Stimulated activated CD8-positive, alpha-beta memory T cell treated with anti-CD3 and anti-CD28 coated beads, Interleukin-4, amount 100 ng/mL, for 4 hours (primary cell): ENCODE measurements around the gene METTL25B.

ENCODE experiments used
- DNase-seq, 2 donors: peaks; one replicate each; pipeline ENCODE4 v3.0.0-alpha.2; 2020; ENCODE audit warnings: low read depth in 2 of 2, low spot score in 1 of 2

The METTL25B gene

GRCh38 chr1:156700736-156701531, 27.3 kb upstream of the METTL25B start:
- DNase-seq: no peak

GRCh38 chr1:156703336-156703735, 24.9 kb upstream of the METTL25B start:
- no peak for DNase-seq

- DNase-seq: no peak
These were observed 24.5 kb upstream of the METTL25B start for GRCh38 chr1:156703741-156704140.

- DNase-seq: no peak
These were observed 24.0 kb upstream of the METTL25B start for GRCh38 chr1:156704166-156704711.

GRCh38 chr1:156704930-156705320, 23.3 kb upstream of the METTL25B start:
- DNase-seq: no peak

- DNase-seq: no peak
These were observed 22.9 kb upstream of the METTL25B start, which contains the start of gene CRABP2 for GRCh38 chr1:156705321-156705917. CRABP2 (minus strand) TSS chr1:156705583; CDS start chr1:156705446, 137 bp downstream.

- peak in 1 of 2 donors; percentile 60 for DNase-seq
These were observed 22.2 kb upstream of the METTL25B start for GRCh38 chr1:156705918-156706656.

- DNase-seq: no peak
These were observed 21.4 kb upstream of the METTL25B start for GRCh38 chr1:156706657-156707416.

GRCh38 chr1:156707417-156708217, 20.7 kb upstream of the METTL25B start:
- DNase-seq: no peak

GRCh38 chr1:156708218-156708661, 20.0 kb upstream of the METTL25B start:
- no peak for DNase-seq

GRCh38 chr1:156709031-156709430, 19.2 kb upstream of the METTL25B start:
- no peak for DNase-seq

- no peak for DNase-seq
These were observed 18.3 kb upstream of the METTL25B start for GRCh38 chr1:156709757-156710489.

GRCh38 chr1:156711011-156711817, 17.1 kb upstream of the METTL25B start:
- no peak for DNase-seq

- DNase-seq: no peak
These were observed 15.6 kb upstream of the METTL25B start for GRCh38 chr1:156712626-156713025.

GRCh38 chr1:156714830-156715229, 13.4 kb upstream of the METTL25B start:
- no peak for DNase-seq

- DNase-seq: no peak
These were observed 10.9 kb upstream of the METTL25B start for GRCh38 chr1:156717351-156717750.

GRCh38 chr1:156721131-156721530, 7.1 kb upstream of the METTL25B start:
- DNase-seq: no peak

GRCh38 chr1:156721535-156721934, 6.7 kb upstream of the METTL25B start:
- no peak for DNase-seq
